H1 (cell line): ENCODE measurements around the gene HIC1. TPM values are rescaled to one million over a fixed set of nuclear protein-coding genes. Genes with fewer than 3 reads are reported as not detected.

Experiments
- KDM5A ChIP-seq: fragments of 200-600 bp; IDR thresholded peaks from 2 replicates; pipeline ENCODE4 v1.7.1; 2012; ENCODE audit warnings: mild to moderate bottlenecking, low read length, inconsistent platforms, mixed read lengths
- SIN3A ChIP-seq, 2 experiments: IDR thresholded peaks in 1 of 2; conservative IDR thresholded peaks in 1 of 2; 2 replicates each; pipeline ENCODE4 v1.6.1; 2011 to 2012; ENCODE audit warnings: low read length in 2 of 2, improper control_type of control experiment in 1 of 2, low read depth in 1 of 2, mild to moderate bottlenecking in 1 of 2
- SIX5 ChIP-seq: IDR thresholded peaks from 2 replicates; pipeline ENCODE4 v1.6.1; 2011; ENCODE audit warnings: mild to moderate bottlenecking, low read depth, low read length
- SUZ12 ChIP-seq: fragments of 200-600 bp; sonication (generic); IDR thresholded peaks from 2 replicates; pipeline ENCODE4 v1.6.1; 2012; ENCODE audit warnings: mild to moderate bottlenecking, inconsistent platforms, low read length, moderate library complexity, mixed read lengths
- polyA plus RNA-seq, 7 experiments: library from polyadenylated mRNA; depleted of rRNA in 3 of 7; stranded (reverse) in 5 of 7; unstranded in 2 of 7; fragments of >200 nt in 5 of 7; fragments of 200-250 nt in 2 of 7; gene quantifications; 1 replicate in 5 of 7; 2 replicates in 1 of 7; 4 replicates in 1 of 7; pipeline versions ENCODE4 v1.2.1 to v1.2.3, GENCODE V29; 2011 to 2013; ENCODE audit warnings: missing spikeins in 2 of 7, mixed read lengths in 2 of 7
- total RNA-seq: library from RNA; stranded (reverse); fragmentation: NEBNext Ultra II Directional; extraction: Animal tissue kit (Norgen Biotek cat#: 25700); gene quantifications from 2 replicates; pipeline ENCODE4 v1.2.1, GENCODE V29; 2021
- TF ChIP-seq, protein P1 (sequence below): fragments of 300-600 bp; sonication (generic); IDR thresholded peaks from 2 replicates; pipeline ENCODE4 v1.7.1; 2012; ENCODE audit warnings: low read length, moderate library complexity, mild to moderate bottlenecking, inconsistent platforms; ENCODE audit not compliant: insufficient replicate concordance
- TF ChIP-seq, protein P2 (sequence below): IDR thresholded peaks from 2 replicates; pipeline ENCODE4 v1.6.1; 2011; ENCODE audit warnings: low read length, improper control_type of control experiment

Gene HIC1
- total and polyA plus RNA-seq, 2 of the 8 experiments (the other 6 are each of a cell fraction or from before 2014, with no cell fraction given) = 0.06 to 0.09 TPM

DNA sequence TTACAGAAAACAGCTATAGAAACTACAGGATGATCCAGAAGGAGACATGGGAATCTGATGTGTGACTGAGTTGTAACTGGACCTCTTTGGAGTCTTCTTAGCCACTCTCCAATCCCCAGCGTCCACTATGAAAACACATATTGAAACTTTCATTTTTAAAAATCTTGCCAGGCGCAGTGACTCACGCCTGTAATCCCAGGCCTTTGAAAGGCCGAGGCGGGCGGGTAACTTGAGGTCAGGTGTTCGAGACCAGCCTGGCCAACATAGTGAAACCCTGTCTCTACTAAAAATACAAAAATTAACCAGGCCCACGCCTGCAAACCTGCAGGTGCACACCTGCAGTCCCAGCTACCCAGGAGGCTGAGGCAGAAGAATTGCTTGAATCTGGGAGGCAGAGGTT, 53.3 kb downstream of the HIC1 start (continued):
- TF ChIP-seq, protein P1, sequence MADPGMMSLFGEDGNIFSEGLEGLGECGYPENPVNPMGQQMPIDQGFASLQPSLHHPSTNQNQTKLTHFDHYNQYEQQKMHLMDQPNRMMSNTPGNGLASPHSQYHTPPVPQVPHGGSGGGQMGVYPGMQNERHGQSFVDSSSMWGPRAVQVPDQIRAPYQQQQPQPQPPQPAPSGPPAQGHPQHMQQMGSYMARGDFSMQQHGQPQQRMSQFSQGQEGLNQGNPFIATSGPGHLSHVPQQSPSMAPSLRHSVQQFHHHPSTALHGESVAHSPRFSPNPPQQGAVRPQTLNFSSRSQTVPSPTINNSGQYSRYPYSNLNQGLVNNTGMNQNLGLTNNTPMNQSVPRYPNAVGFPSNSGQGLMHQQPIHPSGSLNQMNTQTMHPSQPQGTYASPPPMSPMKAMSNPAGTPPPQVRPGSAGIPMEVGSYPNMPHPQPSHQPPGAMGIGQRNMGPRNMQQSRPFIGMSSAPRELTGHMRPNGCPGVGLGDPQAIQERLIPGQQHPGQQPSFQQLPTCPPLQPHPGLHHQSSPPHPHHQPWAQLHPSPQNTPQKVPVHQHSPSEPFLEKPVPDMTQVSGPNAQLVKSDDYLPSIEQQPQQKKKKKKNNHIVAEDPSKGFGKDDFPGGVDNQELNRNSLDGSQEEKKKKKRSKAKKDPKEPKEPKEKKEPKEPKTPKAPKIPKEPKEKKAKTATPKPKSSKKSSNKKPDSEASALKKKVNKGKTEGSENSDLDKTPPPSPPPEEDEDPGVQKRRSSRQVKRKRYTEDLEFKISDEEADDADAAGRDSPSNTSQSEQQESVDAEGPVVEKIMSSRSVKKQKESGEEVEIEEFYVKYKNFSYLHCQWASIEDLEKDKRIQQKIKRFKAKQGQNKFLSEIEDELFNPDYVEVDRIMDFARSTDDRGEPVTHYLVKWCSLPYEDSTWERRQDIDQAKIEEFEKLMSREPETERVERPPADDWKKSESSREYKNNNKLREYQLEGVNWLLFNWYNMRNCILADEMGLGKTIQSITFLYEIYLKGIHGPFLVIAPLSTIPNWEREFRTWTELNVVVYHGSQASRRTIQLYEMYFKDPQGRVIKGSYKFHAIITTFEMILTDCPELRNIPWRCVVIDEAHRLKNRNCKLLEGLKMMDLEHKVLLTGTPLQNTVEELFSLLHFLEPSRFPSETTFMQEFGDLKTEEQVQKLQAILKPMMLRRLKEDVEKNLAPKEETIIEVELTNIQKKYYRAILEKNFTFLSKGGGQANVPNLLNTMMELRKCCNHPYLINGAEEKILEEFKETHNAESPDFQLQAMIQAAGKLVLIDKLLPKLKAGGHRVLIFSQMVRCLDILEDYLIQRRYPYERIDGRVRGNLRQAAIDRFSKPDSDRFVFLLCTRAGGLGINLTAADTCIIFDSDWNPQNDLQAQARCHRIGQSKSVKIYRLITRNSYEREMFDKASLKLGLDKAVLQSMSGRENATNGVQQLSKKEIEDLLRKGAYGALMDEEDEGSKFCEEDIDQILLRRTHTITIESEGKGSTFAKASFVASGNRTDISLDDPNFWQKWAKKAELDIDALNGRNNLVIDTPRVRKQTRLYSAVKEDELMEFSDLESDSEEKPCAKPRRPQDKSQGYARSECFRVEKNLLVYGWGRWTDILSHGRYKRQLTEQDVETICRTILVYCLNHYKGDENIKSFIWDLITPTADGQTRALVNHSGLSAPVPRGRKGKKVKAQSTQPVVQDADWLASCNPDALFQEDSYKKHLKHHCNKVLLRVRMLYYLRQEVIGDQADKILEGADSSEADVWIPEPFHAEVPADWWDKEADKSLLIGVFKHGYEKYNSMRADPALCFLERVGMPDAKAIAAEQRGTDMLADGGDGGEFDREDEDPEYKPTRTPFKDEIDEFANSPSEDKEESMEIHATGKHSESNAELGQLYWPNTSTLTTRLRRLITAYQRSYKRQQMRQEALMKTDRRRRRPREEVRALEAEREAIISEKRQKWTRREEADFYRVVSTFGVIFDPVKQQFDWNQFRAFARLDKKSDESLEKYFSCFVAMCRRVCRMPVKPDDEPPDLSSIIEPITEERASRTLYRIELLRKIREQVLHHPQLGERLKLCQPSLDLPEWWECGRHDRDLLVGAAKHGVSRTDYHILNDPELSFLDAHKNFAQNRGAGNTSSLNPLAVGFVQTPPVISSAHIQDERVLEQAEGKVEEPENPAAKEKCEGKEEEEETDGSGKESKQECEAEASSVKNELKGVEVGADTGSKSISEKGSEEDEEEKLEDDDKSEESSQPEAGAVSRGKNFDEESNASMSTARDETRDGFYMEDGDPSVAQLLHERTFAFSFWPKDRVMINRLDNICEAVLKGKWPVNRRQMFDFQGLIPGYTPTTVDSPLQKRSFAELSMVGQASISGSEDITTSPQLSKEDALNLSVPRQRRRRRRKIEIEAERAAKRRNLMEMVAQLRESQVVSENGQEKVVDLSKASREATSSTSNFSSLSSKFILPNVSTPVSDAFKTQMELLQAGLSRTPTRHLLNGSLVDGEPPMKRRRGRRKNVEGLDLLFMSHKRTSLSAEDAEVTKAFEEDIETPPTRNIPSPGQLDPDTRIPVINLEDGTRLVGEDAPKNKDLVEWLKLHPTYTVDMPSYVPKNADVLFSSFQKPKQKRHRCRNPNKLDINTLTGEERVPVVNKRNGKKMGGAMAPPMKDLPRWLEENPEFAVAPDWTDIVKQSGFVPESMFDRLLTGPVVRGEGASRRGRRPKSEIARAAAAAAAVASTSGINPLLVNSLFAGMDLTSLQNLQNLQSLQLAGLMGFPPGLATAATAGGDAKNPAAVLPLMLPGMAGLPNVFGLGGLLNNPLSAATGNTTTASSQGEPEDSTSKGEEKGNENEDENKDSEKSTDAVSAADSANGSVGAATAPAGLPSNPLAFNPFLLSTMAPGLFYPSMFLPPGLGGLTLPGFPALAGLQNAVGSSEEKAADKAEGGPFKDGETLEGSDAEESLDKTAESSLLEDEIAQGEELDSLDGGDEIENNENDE = no peak
- no peak for TF ChIP-seq KDM5A
- TF ChIP-seq, protein P2, sequence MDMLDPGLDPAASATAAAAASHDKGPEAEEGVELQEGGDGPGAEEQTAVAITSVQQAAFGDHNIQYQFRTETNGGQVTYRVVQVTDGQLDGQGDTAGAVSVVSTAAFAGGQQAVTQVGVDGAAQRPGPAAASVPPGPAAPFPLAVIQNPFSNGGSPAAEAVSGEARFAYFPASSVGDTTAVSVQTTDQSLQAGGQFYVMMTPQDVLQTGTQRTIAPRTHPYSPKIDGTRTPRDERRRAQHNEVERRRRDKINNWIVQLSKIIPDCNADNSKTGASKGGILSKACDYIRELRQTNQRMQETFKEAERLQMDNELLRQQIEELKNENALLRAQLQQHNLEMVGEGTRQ = no peak
- TF ChIP-seq SIN3A (conservative IDR thresholded peaks at IDR 0.05 in 1 of 2, IDR thresholded peaks at IDR 0.05 in 1 of 2; ENCODE audit: low read depth in 1 of 2, low read length in 2 of 2) = no peak
- TF ChIP-seq SUZ12 = no peak
- TF ChIP-seq SIX5 = no peak
